OCI-M2 (cell line): ENCODE measurements around the gene PRDM10.

Source experiments
- DNase-seq: peaks from one replicate; lab custom pipeline; 2025; ENCODE audit not compliant: unreplicated experiment; lab: John Stamatoyannopoulos, UW

PRDM10 gene

DNA sequence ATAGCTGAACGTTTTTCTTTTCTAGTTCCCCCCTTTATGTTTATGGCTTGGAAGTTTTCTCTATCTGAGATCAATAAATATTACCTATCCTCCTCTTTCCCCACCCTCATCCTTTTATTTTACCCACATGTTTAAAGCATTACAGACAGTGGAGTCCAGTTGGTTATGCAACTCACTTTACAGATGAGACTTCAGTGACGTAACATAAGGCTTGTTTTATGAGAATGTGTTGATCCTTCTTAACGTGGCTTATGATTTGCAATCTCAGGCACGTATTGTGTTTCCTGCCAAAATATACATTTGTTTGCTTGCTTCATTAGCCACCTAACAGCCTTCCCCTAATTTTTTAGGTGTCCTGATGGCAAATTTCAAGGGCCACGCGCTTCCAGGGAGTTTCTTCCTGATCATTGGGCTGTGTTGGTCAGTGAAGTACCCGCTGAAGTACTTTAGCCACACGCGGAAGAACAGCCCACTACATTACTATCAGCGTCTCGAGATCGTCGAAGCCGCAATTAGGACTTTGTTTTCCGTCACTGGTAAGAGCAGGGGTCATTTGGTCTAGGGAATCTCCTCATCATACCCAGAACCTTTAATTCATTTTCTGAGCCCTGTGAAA is 150.4 kb downstream of the PRDM10 start:
- no peak for DNase-seq
